ENCODE measurements around the gene IRAK1BP1.
A peak's percentile ranks its signal among the peaks of the same experiment; 100 is the strongest.
"Not testable (repeated sequence)": the region's sequence is repeated elsewhere in the genome, so short reads cannot be mapped to it uniquely, and the experiment has no call there.

The IRAK1BP1 gene

DNA sequence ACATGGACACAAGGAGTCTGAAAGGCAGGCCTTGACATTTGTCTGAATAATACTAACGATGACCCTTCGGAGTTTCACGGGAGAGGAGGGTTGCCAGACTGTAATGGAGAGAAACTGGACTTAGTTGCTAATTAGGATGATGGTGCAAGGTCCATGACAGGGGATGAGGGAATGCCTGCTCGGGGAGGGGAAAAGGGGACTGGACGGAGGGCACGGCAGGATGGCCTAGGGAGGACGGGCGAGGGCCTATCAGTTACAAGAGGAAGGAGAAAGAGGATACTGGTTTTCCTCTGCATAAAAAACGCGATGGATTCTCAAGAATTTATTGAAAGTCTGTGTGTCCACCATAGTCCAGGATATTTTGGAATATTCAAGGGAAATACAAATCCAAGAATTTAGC, 42.7 kb downstream of the IRAK1BP1 start:
- in situ Hi-C loops (cut with MboI; ENCODE audit: low sequenced_read_pairs, unreplicated experiment), result no loop called here
- DNase-seq (ENCODE audit: low spot score), result no peak

DNA sequence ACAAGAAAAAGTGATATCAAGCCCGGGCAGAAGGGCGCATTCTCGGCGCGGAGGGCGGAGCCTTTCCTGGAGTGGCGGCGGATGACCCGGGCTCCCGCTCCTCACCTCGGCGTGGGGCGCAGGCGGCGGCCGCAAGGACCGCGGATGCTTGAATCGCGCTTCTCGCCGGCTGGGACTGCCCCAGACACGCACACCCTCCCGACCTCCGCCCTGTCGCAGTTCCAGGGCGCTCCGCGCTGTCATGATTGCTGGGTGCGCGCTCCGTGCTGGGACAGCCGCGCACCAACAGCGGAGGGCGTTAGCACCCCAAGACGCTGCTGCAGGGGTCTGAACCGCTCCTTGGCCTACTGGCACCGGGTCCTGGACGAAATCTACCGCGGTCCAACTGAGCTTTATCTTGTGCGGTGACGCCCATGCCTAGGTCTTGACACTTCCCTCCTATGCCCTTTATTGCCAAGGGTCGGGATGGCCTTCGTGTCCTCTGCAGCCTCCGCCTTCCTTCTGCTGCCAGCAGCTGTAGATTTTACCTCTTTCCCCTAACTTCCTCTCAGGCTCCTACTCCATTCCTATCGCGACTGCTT, 43.3 kb downstream of the IRAK1BP1 start:
- TF ChIP-seq, protein P1, sequence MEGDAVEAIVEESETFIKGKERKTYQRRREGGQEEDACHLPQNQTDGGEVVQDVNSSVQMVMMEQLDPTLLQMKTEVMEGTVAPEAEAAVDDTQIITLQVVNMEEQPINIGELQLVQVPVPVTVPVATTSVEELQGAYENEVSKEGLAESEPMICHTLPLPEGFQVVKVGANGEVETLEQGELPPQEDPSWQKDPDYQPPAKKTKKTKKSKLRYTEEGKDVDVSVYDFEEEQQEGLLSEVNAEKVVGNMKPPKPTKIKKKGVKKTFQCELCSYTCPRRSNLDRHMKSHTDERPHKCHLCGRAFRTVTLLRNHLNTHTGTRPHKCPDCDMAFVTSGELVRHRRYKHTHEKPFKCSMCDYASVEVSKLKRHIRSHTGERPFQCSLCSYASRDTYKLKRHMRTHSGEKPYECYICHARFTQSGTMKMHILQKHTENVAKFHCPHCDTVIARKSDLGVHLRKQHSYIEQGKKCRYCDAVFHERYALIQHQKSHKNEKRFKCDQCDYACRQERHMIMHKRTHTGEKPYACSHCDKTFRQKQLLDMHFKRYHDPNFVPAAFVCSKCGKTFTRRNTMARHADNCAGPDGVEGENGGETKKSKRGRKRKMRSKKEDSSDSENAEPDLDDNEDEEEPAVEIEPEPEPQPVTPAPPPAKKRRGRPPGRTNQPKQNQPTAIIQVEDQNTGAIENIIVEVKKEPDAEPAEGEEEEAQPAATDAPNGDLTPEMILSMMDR (IDR thresholded peaks at IDR 0.05; ENCODE audit: borderline replicate concordance, control extremely low read depth, extremely low read depth, insufficient read depth, missing control alignments), result no peak
- DNase-seq (ENCODE audit: low spot score), result peak; percentile 69
- in situ Hi-C loops (cut with MboI; ENCODE audit: low sequenced_read_pairs, unreplicated experiment), result no loop called here

More for the DNA sequence above, 42.7 kb downstream of the IRAK1BP1 start:
- TF ChIP-seq, protein P1 (IDR thresholded peaks at IDR 0.05; ENCODE audit: borderline replicate concordance, control extremely low read depth, extremely low read depth, insufficient read depth, missing control alignments), result no peak

DNA sequence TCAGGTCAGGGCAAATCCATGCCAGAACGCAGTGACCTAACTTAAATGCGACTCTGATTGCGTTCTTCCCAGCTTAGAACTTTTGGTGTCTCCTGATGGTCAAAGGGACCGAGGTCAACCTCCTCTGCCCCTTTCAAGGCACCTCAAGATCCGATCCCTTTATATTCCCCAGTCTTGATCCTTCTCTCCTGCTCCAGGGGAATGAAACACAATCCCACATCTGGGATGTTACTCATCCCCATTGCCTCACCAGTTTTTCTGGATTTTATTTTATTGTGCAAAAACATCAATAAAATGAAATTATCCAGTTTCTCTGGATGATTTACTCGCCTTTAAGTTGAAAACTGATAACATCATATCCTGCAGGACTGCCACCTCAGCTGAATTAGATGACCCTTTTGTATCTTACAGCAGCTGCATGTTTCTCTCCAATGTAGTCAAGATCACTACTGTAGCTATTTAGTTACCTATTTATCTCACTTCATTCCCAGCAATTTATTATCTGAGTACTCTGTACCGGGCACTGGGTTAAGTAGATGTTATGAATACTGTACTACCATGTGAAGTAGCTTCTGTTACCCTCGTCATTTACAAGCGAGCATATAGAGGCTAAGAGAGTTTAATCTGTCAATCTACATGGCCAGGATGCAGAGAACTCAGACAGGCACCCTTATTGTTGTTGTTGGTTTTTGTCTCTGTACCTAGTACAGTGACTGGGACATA, 44.0 kb downstream of the IRAK1BP1 start:
- DNase-seq (ENCODE audit: low spot score), result no peak
- TF ChIP-seq, protein P1 (IDR thresholded peaks at IDR 0.05; ENCODE audit: borderline replicate concordance, control extremely low read depth, extremely low read depth, insufficient read depth, missing control alignments), result no peak
- in situ Hi-C loops (cut with MboI; ENCODE audit: low sequenced_read_pairs, unreplicated experiment), result no loop called here

DNA sequence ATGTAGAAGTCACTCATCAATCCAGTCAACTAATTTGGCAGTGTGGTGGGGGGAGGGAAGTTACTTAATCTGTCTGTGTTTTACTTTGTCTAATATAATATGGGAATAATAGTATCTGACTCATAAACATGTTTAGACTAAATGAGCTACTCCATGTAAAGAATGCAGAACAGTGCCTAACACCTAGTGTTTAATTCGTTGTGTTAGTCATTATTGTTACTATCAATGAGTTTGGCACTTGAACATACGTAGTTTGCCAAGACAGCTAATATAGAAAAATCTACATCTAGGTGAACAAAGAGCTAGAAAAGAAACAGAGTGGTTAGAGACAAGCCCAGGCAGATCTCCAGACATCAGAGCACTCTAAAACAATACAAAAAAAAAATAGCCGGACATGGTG, 49.1 kb downstream of the IRAK1BP1 start:
- TF ChIP-seq, protein P1 (IDR thresholded peaks at IDR 0.05; ENCODE audit: borderline replicate concordance, control extremely low read depth, extremely low read depth, insufficient read depth, missing control alignments), result no peak
- no peak for DNase-seq (ENCODE audit: low spot score)

DNA sequence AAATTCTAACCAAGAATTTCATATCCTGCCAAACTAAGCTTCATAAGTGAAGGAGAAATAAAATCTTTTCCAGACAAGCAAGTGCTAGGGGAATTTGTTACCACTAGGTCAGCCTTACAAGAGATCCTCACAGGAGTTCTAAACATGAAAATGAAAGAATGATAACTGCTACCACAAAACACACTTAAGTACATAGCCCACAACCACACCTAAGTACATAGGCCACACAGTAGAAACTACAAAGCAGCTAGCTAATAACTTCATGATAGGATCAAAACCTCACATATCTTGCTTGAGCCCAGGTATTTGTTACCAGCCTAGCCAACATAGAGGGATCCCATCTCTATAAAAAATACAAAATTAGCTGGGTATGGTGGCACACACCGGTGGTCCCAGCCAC, 50.4 kb downstream of the IRAK1BP1 start:
- in situ Hi-C loops (cut with MboI; ENCODE audit: low sequenced_read_pairs, unreplicated experiment), result no loop called here
- TF ChIP-seq, protein P1 (IDR thresholded peaks at IDR 0.05; ENCODE audit: borderline replicate concordance, control extremely low read depth, extremely low read depth, insufficient read depth, missing control alignments), result no peak

More for the DNA sequence above, 49.1 kb downstream of the IRAK1BP1 start:
- in situ Hi-C loops (cut with MboI; ENCODE audit: low sequenced_read_pairs, unreplicated experiment), result no loop called here

DNA sequence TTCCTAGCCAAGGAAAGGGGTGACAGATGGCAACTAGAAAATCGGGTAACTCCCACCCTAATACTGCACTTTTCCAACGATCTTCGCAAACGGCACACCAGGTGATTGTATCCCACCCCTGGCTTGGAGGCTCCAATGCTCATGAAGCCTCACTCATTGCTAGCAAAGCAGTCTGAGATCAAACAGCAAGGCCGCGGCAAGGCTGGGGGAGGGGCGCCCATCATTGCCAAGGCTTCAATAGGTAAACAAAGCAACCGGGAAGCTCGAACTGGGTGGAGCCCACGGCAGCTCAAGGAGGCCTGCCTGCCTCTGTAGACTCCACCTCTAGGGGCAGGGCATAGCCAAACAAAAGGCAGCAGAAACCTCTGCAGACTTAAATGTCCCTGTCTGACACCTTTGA, 53.8 kb downstream of the IRAK1BP1 start:
- DNase-seq (ENCODE audit: low spot score); in situ Hi-C loops (cut with MboI; ENCODE audit: low sequenced_read_pairs, unreplicated experiment): not testable (repeated sequence)

More for the DNA sequence above, 50.4 kb downstream of the IRAK1BP1 start:
- DNase-seq (ENCODE audit: low spot score), result no peak

DNA sequence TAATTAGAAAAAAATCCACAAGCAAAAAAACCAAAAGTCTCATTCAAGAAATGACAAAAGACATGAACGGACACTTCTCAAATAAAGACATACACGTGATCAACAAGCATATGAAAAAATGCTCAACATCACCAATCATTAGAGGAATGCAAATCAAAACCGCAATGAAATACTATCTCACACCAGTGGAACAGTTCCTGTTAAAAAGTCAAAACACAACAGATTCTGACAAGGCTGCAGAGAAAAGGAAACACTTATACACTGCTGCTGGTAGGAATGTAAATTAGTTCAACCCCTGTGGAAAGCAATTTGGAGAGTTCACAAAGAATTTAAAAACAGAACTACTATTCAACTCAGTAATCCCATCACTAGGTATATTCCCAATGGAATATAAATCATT, 58.0 kb downstream of the IRAK1BP1 start:
- in situ Hi-C loops (cut with MboI; ENCODE audit: low sequenced_read_pairs, unreplicated experiment), result no loop called here
- TF ChIP-seq, protein P1 (IDR thresholded peaks at IDR 0.05; ENCODE audit: borderline replicate concordance, control extremely low read depth, extremely low read depth, insufficient read depth, missing control alignments), result no peak

More for the DNA sequence above, 58.0 kb downstream of the IRAK1BP1 start:
- no peak for DNase-seq (ENCODE audit: low spot score)

Measured in GM13976 (cell line).